ENCODE measurements around the gene OR5H2. TPM values are rescaled to one million over a fixed set of nuclear protein-coding genes. Genes with fewer than 3 reads are reported as not detected.

Gene OR5H2
- total and polyA plus RNA-seq, 10 of the 15 experiments (the other 5 are each of a cell fraction or from before 2014, with no cell fraction given) = 1.7 TPM; not detected in 9

- no peak for TF ChIP-seq SIN3A (IDR thresholded peaks at IDR 0.05; ENCODE audit: low read depth, low read length)
- no peak for TF ChIP-seq KLF5 (IDR thresholded peaks at IDR 0.05; ENCODE audit: partially characterized antibody)
- TF ChIP-seq ATF7 (IDR thresholded peaks at IDR 0.05; ENCODE audit: low read depth) = peak; percentile 45
- no peak for TF ChIP-seq EZH2 (IDR thresholded peaks at IDR 0.05; ENCODE audit: borderline replicate concordance, control insufficient read depth, low read depth, low read length)
- TF ChIP-seq STAT1 (conservative IDR thresholded peaks at IDR 0.05) = no peak
- no peak for TF ChIP-seq CUX1 (IDR thresholded peaks at IDR 0.05; ENCODE audit: insufficient replicate concordance, low read depth, low read length)
- TF ChIP-seq TCF12 (IDR thresholded peaks at IDR 0.05; ENCODE audit: low read depth, low read length) = 0 out of 2 replicates have a peak, but pooled peaks have one; percentile 23
- TF ChIP-seq NR2F1 (conservative IDR thresholded peaks at IDR 0.05) = 0 out of 2 replicates have a peak, but pooled peaks have one; percentile 17
- TF ChIP-seq SREBF2 (IDR thresholded peaks at IDR 0.05; ENCODE audit: low read length) = no peak
- TF ChIP-seq ZBTB33 (IDR thresholded peaks at IDR 0.05) = no peak
- TF ChIP-seq SP1 (IDR thresholded peaks at IDR 0.05; ENCODE audit: low read depth, low read length) = no peak
- TF ChIP-seq TBL1XR1 (IDR thresholded peaks at IDR 0.05; ENCODE audit: low read depth, low read length) = no peak
- TF ChIP-seq HCFC1 (IDR thresholded peaks at IDR 0.05; ENCODE audit: low read length) = no peak
- no peak for TF ChIP-seq IRF4 (IDR thresholded peaks at IDR 0.05; ENCODE audit: low read depth, low read length)
- TF ChIP-seq BCL3 (IDR thresholded peaks at IDR 0.05; ENCODE audit: borderline replicate concordance, insufficient read depth, low read depth, low read length, poor library complexity, severe bottlenecking) = no peak
- no peak for TF ChIP-seq ATF3 (IDR thresholded peaks at IDR 0.05; ENCODE audit: borderline replicate concordance, extremely low read depth, low read depth, low read length)
- peak; percentile 67; the same call in 1 of the 2 replicates for TF ChIP-seq SPI1 (IDR thresholded peaks at IDR 0.05; ENCODE audit: borderline replicate concordance, insufficient read depth, low read depth, low read length)
- TF ChIP-seq SKIL (IDR thresholded peaks at IDR 0.05; ENCODE audit: low read depth, poor library complexity, severe bottlenecking) = peak; percentile 14
- no peak for TF ChIP-seq TAF1 (IDR thresholded peaks at IDR 0.05; ENCODE audit: borderline replicate concordance, low read depth, low read length)
- TF ChIP-seq MEF2B (IDR thresholded peaks at IDR 0.05; ENCODE audit: partially characterized antibody, poor library complexity, severe bottlenecking) = peak; percentile 87
Measured at GRCh38 chr3:98233468-98233867, 48.8 kb upstream of the OR5H2 start (continued).

Data from GM12878 (cell line).